ENCODE measurements around the gene DPH7. TPM values are rescaled to one million over a fixed set of nuclear protein-coding genes. Genes with fewer than 3 reads are reported as not detected.

DPH7 gene
- total RNA-seq, 4 donors from 2014 or later = 17.6 to 43.6 (median 27.8) TPM

- no peak overlapping the region for H3K27ac ChIP-seq
- TF ChIP-seq EP300 (IDR thresholded peaks at IDR 0.05) (no peak), POLR2A (IDR thresholded peaks at IDR 0.05) (no peak), POLR2AphosphoS5 (IDR thresholded peaks at IDR 0.05) (no peak)
- TF ChIP-seq, protein P1, sequence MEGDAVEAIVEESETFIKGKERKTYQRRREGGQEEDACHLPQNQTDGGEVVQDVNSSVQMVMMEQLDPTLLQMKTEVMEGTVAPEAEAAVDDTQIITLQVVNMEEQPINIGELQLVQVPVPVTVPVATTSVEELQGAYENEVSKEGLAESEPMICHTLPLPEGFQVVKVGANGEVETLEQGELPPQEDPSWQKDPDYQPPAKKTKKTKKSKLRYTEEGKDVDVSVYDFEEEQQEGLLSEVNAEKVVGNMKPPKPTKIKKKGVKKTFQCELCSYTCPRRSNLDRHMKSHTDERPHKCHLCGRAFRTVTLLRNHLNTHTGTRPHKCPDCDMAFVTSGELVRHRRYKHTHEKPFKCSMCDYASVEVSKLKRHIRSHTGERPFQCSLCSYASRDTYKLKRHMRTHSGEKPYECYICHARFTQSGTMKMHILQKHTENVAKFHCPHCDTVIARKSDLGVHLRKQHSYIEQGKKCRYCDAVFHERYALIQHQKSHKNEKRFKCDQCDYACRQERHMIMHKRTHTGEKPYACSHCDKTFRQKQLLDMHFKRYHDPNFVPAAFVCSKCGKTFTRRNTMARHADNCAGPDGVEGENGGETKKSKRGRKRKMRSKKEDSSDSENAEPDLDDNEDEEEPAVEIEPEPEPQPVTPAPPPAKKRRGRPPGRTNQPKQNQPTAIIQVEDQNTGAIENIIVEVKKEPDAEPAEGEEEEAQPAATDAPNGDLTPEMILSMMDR (IDR thresholded peaks at IDR 0.05) = no peak
- no peaks in the 10 kb centered on the region for H3K27me3 ChIP-seq
- WGBS, 2 donors (ENCODE audit: low coverage in 1 of 2) = 85% methylated on average over 19 of the region's 25 CpGs; no CpG with 5 or more reads in 1 of the 2 donors
- H3K4me1 ChIP-seq = peaks cover 4 to 44% (median 23%) of the 10 kb centered on the region in 3 donors
- H3K9me3 ChIP-seq = no peaks in the 10 kb centered on the region
- H3K4me3 ChIP-seq = no peak overlapping the region
- no peak for ATAC-seq
- peaks cover 0 to 39% of the 10 kb centered on the region in 2 donors for H3K36me3 ChIP-seq
These were observed 36.1 kb upstream of the DPH7 start for GRCh38 chr9:137614631-137615386.

DNA sequence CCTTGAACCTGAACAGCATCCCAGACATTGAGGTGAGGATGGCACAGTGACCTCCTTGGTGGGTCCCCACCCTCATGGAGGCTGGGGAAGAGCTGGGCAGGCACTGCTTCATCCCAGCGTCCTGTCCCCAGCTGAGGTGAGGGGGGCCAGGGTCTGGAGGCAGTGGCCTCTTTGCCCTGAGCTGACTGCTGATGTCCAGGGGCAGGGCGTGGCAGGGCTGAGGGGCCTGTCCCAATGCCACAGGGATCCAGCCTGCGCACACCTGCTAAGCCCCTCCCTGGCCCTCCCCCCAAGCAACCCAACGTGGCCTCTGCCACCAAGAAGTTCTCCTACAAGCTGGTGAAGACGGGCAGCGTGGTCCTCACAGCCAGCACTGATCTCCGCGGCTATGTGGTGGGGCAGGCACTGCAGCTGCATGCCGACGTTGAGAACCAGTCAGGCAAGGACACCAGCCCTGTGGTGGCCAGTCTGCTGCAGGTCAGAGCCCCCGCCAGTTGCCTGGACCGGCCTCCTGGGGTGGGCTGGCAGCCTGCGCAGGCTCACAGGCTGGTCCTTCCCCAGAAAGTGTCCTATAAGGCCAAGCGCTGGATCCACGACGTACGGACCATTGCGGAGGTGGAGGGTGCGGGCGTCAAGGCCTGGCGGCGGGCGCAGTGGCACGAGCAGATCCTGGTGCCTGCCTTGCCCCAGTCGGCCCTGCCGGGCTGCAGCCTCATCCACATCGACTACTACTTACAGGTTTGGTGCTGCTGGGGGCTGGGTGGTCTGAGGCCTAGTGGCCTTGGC lies 35.2 kb upstream of the DPH7 start:
- TF ChIP-seq POLR2A (IDR thresholded peaks at IDR 0.05) (no peak), POLR2AphosphoS5 (IDR thresholded peaks at IDR 0.05) (no peak), EP300 (IDR thresholded peaks at IDR 0.05) (no peak)
- TF ChIP-seq, protein P1 (IDR thresholded peaks at IDR 0.05) = no peak
- Histone ChIP-seq H3K27me3 (no peaks in the 10 kb centered on the region), H3K4me3 (no peak overlapping the region), H3K4me1 (peaks cover 4 to 40% (median 22%) of the 10 kb centered on the region in 3 donors), H3K36me3 (peaks cover 0 to 39% of the 10 kb centered on the region in 2 donors), H3K9me3 (no peaks in the 10 kb centered on the region), H3K27ac (no peak overlapping the region)
- 67% methylated on average over 1 of the region's 27 CpGs; no CpG with 5 or more reads in 1 of the 2 donors for WGBS, 2 donors (ENCODE audit: low coverage in 1 of 2)
- ATAC-seq = no peak

- H3K27me3 ChIP-seq = no peaks in the 10 kb centered on the region
- 100% methylated on average over 1 of the region's 5 CpGs; no CpG with 5 or more reads in 1 of the 2 donors for WGBS, 2 donors (ENCODE audit: low coverage in 1 of 2)
- TF ChIP-seq POLR2AphosphoS5 (IDR thresholded peaks at IDR 0.05) (no peak), EP300 (IDR thresholded peaks at IDR 0.05) (no peak), POLR2A (IDR thresholded peaks at IDR 0.05) (no peak)
- TF ChIP-seq, protein P1 (IDR thresholded peaks at IDR 0.05) = no peak
- peaks cover 0 to 39% of the 10 kb centered on the region in 2 donors for H3K36me3 ChIP-seq
- ATAC-seq = no peak
- H3K4me3 ChIP-seq = no peak overlapping the region
- peaks cover 4 to 44% (median 22%) of the 10 kb centered on the region in 3 donors for H3K4me1 ChIP-seq
- H3K9me3 ChIP-seq = no peaks in the 10 kb centered on the region
- H3K27ac ChIP-seq = no peak overlapping the region
These were observed 34.5 kb upstream of the DPH7 start for GRCh38 chr9:137613259-137613658.

DNA sequence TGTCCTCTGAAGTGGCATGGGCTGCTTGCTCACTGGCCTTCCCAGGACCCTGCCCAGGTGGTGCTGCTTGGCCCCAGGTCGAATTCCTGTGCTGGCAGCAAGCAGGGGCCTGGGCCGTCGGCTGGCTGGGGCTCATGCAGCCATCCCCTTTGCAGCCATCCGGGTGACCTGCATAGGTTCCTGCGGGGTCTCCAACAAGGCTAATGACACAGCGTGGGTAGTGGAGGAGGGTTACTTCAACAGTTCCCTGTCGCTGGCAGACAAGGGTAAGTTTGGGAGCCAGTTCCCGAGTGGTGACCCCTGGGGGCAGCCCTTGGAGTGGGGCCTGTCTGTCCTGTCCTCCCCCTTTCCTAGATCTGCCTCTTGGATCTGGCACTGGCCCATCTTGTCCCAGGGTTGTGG lies 34.0 kb upstream of the DPH7 start:
- no peak for TF ChIP-seq EP300 (IDR thresholded peaks at IDR 0.05)
- TF ChIP-seq POLR2A (IDR thresholded peaks at IDR 0.05) = no peak
- TF ChIP-seq, protein P1 (IDR thresholded peaks at IDR 0.05) = no peak
- no peak for TF ChIP-seq POLR2AphosphoS5 (IDR thresholded peaks at IDR 0.05)
- Histone ChIP-seq H3K4me3 (no peak overlapping the region), H3K4me1 (peaks cover 3 to 44% (median 19%) of the 10 kb centered on the region in 3 donors), H3K36me3 (peaks cover 0 to 39% of the 10 kb centered on the region in 2 donors), H3K9me3 (no peaks in the 10 kb centered on the region), H3K27ac (peak overlapping the region in 2 of 4 donors; percentile 8 to 16), H3K27me3 (no peaks in the 10 kb centered on the region)
- 40% methylated on average over 1 of the region's 8 CpGs; no CpG with 5 or more reads in 1 of the 2 donors for WGBS, 2 donors (ENCODE audit: low coverage in 1 of 2)
- no peak for ATAC-seq

All from gastroesophageal sphincter (tissue), 4 donors.